K562 (cell line): ENCODE data around the gene BOLL. TPM values are rescaled to one million over a fixed set of nuclear protein-coding genes. Genes with fewer than 3 reads are reported as not detected.

ENCODE experiments used
- BRD9 ChIP-seq: fragments of 450-650 bp; IDR thresholded peaks from 2 replicates; pipeline ENCODE4 v1.6.1; 2018; ENCODE audit warnings: low read depth; ENCODE audit not compliant: partially characterized antibody
- CTCF ChIP-seq, 3 experiments: IDR thresholded peaks in 2 of 3; conservative IDR thresholded peaks in 1 of 3; 2 replicates each; pipeline ENCODE4 v1.5.1; 2011 to 2012; ENCODE audit warnings: low read length in 3 of 3, mild to moderate bottlenecking in 3 of 3, control low read depth in 2 of 3, improper control_type of control experiment in 1 of 3, inconsistent platforms in 1 of 3, low read depth in 1 of 3, mixed read lengths in 1 of 3, moderate library complexity in 1 of 3; ENCODE audit not compliant: insufficient read depth in 2 of 3
- ZKSCAN3 ChIP-seq: fragments of 250-450 bp; sonication (Bioruptor Pico); IDR thresholded peaks from 2 replicates; pipeline ENCODE4 v1.4.0; 2020
- ZNF592 ChIP-seq: fragments of 450-650 bp; IDR thresholded peaks from 2 replicates; pipeline ENCODE4 v1.6.1; 2017; ENCODE audit warnings: antibody characterized with exemption, mild to moderate bottlenecking
- polyA plus RNA-seq, 8 experiments: library from polyadenylated mRNA; depleted of rRNA in 4 of 8; stranded (reverse) in 5 of 8; unstranded in 3 of 8; fragments of >200 nt; fragmentation: Nextera tagmentation in 2 of 8; fragmentation: Illumina TruSeq in 1 of 8; extraction: Ambion mirVana in 2 of 8; extraction: Trizol in 1 of 8; gene quantifications; 2 replicates each; pipeline versions ENCODE4 v1.2.1 to v1.2.3, GENCODE V29; 2011 to 2014; ENCODE audit warnings: inconsistent platforms in 1 of 8, missing spikeins in 1 of 8
- total RNA-seq, 7 experiments: library from RNA; depleted of rRNA in 6 of 7; stranded (reverse); fragments of >200 nt in 6 of 7; fragmentation: Illumina TruSeq in 2 of 7; extraction: Trizol in 2 of 7; gene quantifications; 2 replicates each; pipeline versions ENCODE4 v1.2.1 to v1.2.3, GENCODE V29; 2011 to 2021; ENCODE audit warnings: low replicate concordance in 1 of 7

BOLL gene
- total and polyA plus RNA-seq, 9 of the 15 experiments (the other 6 are each of a cell fraction or from before 2014, with no cell fraction given), result 0.11 to 0.55 (median 0.19) TPM; not detected in 1

- TF ChIP-seq ZNF592, result peak; percentile 46; the same call in 1 of the 2 replicates
- TF ChIP-seq CTCF (IDR thresholded peaks at IDR 0.05 in 2 of 3, conservative IDR thresholded peaks at IDR 0.05 in 1 of 3; ENCODE audit: insufficient read depth in 2 of 3, low read depth in 1 of 3, low read length in 3 of 3), result peak; percentile 65 to 79 (median 73)
- TF ChIP-seq BRD9, result peak; percentile 59
- no peak for TF ChIP-seq ZKSCAN3 (CRISPR knock-in tag)
Measured at GRCh38 chr2:197803033-197803444, 17.9 kb upstream of the BOLL start (continued).
